ENCODE data around the gene RASAL2.

DNA sequence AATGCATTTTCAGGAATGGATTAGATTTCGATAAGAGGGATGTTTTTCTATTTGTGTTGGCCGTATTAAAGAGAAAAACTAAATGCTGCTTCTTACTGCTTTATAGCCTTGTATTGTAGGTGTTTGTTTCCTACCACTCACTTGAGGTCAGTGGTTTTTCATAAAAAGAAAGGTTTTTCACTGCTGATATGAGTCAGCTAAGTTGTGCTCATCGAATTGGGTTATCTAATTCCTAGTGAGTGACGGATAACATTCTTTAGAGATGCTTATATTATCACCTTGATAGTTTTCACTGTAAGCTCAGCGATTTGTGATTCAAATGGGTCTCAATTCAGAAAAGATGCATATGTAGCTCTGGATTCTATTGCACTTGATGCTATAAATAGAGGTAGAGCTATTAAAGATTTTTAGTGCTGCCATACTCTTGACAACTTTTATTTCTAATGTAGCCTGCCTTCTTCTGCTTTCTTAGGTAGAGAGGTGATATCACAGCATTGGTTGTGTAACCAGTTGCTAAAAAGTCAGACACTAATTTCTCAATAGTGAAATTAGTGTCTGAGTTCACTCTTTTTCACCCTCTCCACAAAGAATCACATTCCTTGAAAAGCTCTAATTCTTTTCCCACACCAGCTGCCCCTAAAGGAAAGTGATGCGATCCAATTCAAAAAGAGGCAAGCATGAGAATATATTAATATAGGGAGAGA, 180.0 kb downstream of the RASAL2 start:
- TF ChIP-seq POLR2A (IDR thresholded peaks at IDR 0.05): no peak
- TF ChIP-seq, protein P1, sequence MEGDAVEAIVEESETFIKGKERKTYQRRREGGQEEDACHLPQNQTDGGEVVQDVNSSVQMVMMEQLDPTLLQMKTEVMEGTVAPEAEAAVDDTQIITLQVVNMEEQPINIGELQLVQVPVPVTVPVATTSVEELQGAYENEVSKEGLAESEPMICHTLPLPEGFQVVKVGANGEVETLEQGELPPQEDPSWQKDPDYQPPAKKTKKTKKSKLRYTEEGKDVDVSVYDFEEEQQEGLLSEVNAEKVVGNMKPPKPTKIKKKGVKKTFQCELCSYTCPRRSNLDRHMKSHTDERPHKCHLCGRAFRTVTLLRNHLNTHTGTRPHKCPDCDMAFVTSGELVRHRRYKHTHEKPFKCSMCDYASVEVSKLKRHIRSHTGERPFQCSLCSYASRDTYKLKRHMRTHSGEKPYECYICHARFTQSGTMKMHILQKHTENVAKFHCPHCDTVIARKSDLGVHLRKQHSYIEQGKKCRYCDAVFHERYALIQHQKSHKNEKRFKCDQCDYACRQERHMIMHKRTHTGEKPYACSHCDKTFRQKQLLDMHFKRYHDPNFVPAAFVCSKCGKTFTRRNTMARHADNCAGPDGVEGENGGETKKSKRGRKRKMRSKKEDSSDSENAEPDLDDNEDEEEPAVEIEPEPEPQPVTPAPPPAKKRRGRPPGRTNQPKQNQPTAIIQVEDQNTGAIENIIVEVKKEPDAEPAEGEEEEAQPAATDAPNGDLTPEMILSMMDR (IDR thresholded peaks at IDR 0.05): no peak
